Stimulated activated memory B cell treated with anti-CD40 and anti-IgM and Interleukin-4, amounts not matched to agents 10 μg/mL and 1 μg/mL and 100 μg/mL, for 72 hours (primary cell): ENCODE measurements around the gene GNGT2.

Experiments
- ATAC-seq: fragments of 150-1000 bp; cut with Tn5 transposase; 2 replicates; pipeline ENCODE4 v1.10.0; 2021
- H3K27ac Mint-ChIP-seq: one replicate; pipeline ENCODE4 v1.8.0; 2022; ENCODE audit warnings: mild to moderate bottlenecking, mixed read lengths
- H3K27me3 Mint-ChIP-seq: one replicate; pipeline ENCODE4 v1.8.0; 2022; ENCODE audit warnings: mixed read lengths
- H3K36me3 Mint-ChIP-seq: one replicate; pipeline ENCODE4 v1.8.0; 2022; ENCODE audit warnings: mixed read lengths
- H3K4me1 Mint-ChIP-seq: one replicate; pipeline ENCODE4 v1.8.0; 2022; ENCODE audit warnings: mixed read lengths
- H3K4me3 Mint-ChIP-seq: one replicate; pipeline ENCODE4 v1.8.0; 2022; ENCODE audit warnings: mild to moderate bottlenecking, moderate library complexity, mixed read lengths
- H3K9me3 Mint-ChIP-seq: one replicate; pipeline ENCODE4 v1.8.0; 2022; ENCODE audit warnings: mixed read lengths

Gene GNGT2

DNA sequence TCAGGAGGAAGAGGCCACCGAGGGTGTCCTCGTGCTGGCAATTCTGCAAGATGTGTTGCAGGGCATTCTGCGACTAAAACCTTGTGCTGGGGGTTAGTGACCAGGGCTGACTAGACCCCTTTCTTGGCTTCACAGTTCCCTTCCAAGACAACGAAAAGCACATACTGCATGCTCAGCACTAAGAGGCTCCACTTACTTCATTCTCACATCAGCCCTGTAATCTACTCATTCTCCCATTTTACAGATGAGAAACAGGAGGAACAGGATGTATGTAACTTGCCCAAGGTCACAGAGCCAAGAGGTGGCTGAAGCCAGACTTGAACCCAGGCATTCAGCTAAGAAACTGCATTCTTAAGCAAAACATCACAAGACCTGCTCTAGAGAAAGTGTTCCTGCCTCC, 25.5 kb upstream of the GNGT2 start:
- Mint-ChIP-seq H3K4me1 (peaks cover 9% of the 10 kb centered on the region), H3K27me3 (peaks cover 9% of the 10 kb centered on the region), H3K4me3 (no peak overlapping the region), H3K27ac (no peak overlapping the region), H3K36me3 (no peaks in the 10 kb centered on the region), H3K9me3 (no peaks in the 10 kb centered on the region)
- ATAC-seq: no peak

DNA sequence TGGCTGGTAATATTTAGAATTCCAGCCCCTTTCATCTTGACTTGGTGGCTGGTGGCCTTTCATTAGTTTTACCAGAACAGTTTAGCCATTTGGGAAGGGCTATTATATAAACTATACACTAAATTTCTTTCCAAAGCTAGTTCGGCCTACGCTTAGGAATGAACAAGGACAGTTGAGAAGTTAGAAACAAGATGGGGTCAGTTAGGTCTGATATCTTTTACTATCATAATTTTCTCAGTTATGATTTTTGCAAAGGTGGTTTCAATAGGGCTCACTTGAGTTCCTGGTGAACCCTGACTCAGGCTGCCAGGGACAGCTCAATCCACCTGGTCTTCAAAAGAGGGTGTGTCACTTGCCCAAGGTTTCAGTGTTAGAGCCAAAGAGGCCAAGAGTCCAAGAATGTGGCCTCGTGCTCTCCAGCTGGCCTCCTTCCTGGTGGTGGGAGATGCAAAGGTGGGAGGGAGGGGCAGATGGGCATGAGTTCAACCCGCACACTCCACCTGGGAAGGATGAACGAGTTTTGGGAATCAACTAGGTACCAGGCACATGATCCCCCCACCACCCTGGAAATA, 24.2 kb upstream of the GNGT2 start:
- Mint-ChIP-seq H3K27me3 (peaks cover 13% of the 10 kb centered on the region), H3K4me1 (peaks cover 18% of the 10 kb centered on the region), H3K9me3 (no peaks in the 10 kb centered on the region), H3K27ac (no peak overlapping the region), H3K4me3 (no peak overlapping the region), H3K36me3 (no peaks in the 10 kb centered on the region)
- no peak for ATAC-seq

DNA sequence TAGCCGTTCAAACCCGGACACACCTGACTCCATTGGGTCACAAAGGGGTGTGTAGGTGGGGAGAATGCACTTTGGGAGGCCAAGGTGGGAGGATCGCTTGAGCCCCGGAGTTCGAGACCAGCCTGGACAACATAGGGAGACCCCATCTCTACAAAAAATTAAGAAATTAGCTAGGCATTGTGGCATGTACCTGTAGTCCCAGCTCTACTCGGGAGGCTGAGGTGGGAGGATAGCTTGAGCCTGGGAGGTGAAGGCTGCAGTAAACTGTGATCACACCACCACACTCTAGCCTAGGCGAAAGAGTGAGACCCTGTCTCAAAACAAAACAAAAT, 21.2 kb upstream of the GNGT2 start:
- H3K4me3 Mint-ChIP-seq: peak overlapping the region; percentile 84
- H3K9me3 Mint-ChIP-seq: no peaks in the 10 kb centered on the region
- no peak overlapping the region for H3K27ac Mint-ChIP-seq
- H3K4me1 Mint-ChIP-seq: peaks cover 30% of the 10 kb centered on the region
- H3K36me3 Mint-ChIP-seq: no peaks in the 10 kb centered on the region
- ATAC-seq: no peak
- H3K27me3 Mint-ChIP-seq: peaks cover 19% of the 10 kb centered on the region

DNA sequence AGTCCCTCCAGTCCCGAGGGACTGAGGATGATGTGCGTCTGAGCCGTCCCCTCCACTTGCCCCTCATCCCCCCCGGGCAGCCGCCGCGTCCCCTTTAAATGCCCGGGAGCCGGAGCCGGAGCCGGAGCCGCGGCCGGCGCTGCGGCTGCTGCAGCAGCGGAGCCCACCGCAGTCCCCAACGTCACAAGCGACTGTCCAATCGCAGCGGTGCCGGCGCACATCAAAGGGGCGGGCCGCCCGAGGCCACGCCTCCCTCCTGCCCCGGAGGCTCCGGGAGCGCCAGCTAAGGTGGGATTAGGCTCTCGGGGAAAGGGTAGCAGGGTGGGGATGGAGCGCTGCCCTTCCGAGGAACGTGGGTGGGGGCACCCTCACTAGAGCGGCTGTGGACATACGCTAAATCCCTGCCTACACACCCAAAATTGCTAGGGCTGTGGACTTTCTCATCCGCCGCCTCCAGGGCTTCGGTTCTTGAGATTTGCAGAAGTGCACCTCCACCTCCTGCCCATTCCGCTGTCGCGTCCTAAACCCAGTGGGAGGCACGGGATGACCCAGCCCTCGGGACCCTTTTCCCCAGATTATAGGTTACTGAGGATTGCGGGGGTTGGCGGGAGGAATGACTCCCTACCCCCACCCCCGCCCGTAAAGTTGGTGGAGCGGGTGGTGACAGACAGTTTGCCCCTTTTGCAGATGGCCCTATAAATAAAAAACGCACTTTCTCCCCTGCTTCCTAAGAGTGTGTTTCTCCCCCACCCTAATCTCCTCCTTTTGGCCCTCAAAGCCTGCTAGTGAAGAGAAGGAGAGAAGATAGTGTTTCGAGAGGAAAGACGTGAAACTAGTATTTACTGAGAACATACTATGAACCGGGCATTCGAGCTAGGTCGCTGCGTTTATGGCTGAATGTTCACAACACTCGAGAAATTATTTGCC, 20.5 kb upstream of the GNGT2 start, which contains the start of gene PHOSPHO1:
TSS of gene PHOSPHO1 (minus strand) at position 152 of the 927 bp plus-strand sequence. CDS start 4,096 bp downstream, outside the sequence.
- ATAC-seq: peak; percentile 95
- H3K27me3 Mint-ChIP-seq: peaks cover 19% of the 10 kb centered on the region
- peak within 1 kb of the TSS; percentile 22 for H3K27ac Mint-ChIP-seq
- H3K4me1 Mint-ChIP-seq: peaks cover 32% of the 10 kb centered on the region
- no peaks in the 10 kb centered on the region for H3K9me3 Mint-ChIP-seq
- peak within 1 kb of the TSS; percentile 84 for H3K4me3 Mint-ChIP-seq
- H3K36me3 Mint-ChIP-seq: no peaks in the 10 kb centered on the region

DNA sequence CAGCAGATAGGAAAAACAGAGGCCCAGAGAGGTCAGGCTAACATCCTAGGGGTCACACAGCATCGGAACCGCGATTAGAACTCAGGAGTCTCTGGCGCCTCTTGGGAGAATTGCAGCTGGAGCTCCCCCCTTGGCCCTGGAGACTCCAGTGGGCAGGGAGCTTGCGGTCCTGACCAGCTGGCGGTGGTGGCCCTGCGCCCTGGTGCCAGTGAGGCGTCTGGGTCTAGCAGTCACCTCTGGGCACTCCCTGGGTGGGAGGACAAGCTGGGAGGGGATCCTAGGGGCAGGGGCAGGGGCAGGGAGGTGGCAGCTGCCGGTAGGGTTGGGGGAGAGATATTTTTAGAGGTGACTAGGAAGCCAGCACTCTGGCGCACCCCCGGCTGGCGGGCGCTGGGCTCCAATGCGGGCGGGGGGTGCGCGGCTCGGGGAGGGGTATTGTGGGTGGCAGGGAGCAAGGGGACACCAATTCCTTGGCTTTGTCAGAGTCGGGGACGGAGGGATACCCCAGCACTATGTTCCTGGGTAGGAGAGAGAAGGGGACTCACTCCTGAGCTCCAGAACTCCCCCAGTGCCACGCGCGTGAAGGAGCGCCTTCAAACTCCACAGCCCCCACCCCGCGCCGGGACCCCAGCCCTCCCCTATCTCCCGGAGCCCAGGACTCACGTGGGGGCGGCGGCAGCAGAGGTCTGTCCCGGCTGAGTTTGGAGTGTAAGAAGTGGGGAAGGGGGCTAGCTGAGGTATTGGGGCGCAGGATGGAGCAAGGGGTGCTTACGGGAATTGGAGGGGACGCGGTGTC, 19.6 kb upstream of the GNGT2 start:
- H3K9me3 Mint-ChIP-seq: no peaks in the 10 kb centered on the region
- peak; percentile 6 for ATAC-seq
- H3K36me3 Mint-ChIP-seq: no peaks in the 10 kb centered on the region
- H3K4me1 Mint-ChIP-seq: peaks cover 38% of the 10 kb centered on the region
- H3K4me3 Mint-ChIP-seq: peak overlapping the region; percentile 84
- peak overlapping the region; percentile 22 for H3K27ac Mint-ChIP-seq
- H3K27me3 Mint-ChIP-seq: peaks cover 19% of the 10 kb centered on the region

DNA sequence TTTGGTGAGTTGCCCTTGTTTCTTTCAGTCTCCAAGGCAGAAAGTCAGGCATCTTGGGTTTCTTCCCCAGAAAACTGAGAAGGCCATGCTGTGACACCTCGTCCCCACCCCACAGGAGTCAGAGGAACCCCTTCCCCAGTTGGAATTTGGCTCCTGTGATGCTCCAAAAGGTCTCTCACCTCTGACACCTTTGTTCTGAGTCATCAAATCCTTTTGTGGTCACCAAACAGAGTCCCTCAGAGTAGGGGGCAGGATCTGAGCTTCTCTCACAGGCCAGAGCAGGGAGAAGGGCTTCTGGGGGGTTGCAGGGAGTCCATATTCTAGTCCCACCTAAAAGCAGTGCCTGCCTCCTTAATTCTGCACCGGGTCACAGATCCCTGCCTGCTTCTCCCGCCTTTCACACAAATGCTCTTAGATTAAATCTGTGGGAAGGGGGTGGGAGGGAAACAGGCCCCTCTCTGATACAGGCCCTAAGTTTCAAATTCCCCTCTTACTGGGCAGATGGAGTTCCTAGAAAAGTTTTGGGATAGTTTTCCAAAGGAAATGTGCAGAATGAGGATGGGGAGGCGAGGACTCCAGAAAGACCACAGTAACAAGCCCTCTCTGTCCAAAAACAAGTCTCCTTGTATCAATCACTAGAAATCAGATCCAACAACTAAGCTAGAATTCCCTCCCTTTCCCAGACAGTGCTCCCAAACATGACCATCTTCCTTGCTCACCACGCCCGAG, 18.9 kb upstream of the GNGT2 start:
- no peaks in the 10 kb centered on the region for H3K36me3 Mint-ChIP-seq
- H3K4me3 Mint-ChIP-seq: peak overlapping the region; percentile 84
- no peak overlapping the region for H3K27ac Mint-ChIP-seq
- H3K4me1 Mint-ChIP-seq: peaks cover 46% of the 10 kb centered on the region
- no peak for ATAC-seq
- no peaks in the 10 kb centered on the region for H3K9me3 Mint-ChIP-seq
- H3K27me3 Mint-ChIP-seq: peaks cover 19% of the 10 kb centered on the region

DNA sequence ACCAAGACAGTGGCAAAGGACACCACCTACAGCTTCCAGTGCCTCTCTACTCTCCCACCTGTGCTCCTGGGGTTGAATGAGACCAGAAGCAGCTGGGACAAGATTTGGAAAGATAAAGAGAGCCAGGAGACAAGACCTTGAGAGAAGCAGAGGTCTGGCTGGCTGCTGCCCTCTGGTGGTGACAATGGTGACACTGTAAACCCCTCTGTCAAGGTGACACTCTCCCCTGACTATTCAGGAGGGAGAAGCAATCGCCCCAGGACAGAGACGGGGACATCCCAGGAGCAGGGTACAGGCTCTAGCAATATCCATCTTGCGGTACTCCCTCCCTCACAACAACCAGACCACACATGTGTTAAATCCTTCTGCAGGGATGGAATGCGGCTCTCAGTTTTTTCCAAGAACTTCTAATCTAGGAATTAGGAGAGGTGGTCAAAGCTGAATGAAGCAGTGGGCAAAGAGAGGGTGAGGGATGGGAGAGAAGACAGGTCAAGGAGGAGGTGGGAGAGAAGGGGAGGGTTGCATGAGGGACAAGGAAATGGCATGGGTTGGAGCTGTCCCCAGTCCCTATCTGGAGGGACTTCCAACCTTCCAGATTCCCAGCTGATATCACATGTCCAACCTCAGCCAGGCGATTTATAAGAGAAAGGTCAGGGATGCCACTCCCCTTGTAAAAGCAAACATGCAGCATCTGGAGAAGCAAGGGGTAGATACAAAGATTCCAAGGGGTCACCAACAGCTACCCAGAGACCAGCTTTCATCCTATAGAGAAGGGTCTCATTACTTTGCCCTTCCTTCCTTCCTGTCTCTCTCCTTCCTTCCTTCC, 17.3 kb upstream of the GNGT2 start:
- peaks cover 10% of the 10 kb centered on the region for H3K27me3 Mint-ChIP-seq
- no peak overlapping the region for H3K27ac Mint-ChIP-seq
- H3K4me1 Mint-ChIP-seq: peaks cover 62% of the 10 kb centered on the region
- no peaks in the 10 kb centered on the region for H3K9me3 Mint-ChIP-seq
- H3K4me3 Mint-ChIP-seq: no peak overlapping the region
- ATAC-seq: peak; percentile 68
- peaks cover 9% of the 10 kb centered on the region for H3K36me3 Mint-ChIP-seq

DNA sequence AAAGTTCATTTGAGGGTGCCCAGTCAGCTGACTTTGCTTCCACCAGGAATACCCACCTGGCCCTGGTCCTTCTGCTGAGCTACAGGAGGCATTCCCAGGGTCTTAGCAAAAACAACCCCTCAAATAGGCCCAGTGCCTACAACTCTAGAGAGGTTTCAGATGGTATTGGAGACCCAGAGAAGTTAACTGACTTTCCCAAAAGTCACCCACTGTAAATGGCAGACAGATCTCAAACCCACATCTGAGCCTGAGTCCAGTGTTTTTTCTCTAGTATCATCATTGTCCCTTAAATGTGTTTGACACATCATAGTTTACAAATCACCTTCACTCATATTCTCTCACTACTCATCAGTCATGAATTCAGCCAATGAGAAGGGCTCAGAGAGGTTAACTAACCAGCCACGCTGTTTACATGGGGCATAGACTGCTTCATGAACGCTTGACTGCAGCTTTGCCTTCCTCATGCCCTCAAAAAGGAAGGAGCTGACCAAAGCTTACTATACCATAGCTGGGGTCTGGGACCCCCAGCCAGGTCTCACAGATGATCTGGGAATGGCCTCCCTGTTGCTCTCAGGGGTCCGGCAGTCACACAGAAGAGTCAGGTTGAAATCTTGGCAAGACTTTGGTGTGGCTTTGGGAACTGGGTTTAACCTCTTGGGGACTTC, 16.5 kb upstream of the GNGT2 start:
- Mint-ChIP-seq H3K4me1 (peaks cover 62% of the 10 kb centered on the region), H3K9me3 (no peaks in the 10 kb centered on the region), H3K36me3 (peaks cover 16% of the 10 kb centered on the region), H3K4me3 (no peak overlapping the region), H3K27me3 (peaks cover 10% of the 10 kb centered on the region), H3K27ac (no peak overlapping the region)
- no peak for ATAC-seq

DNA sequence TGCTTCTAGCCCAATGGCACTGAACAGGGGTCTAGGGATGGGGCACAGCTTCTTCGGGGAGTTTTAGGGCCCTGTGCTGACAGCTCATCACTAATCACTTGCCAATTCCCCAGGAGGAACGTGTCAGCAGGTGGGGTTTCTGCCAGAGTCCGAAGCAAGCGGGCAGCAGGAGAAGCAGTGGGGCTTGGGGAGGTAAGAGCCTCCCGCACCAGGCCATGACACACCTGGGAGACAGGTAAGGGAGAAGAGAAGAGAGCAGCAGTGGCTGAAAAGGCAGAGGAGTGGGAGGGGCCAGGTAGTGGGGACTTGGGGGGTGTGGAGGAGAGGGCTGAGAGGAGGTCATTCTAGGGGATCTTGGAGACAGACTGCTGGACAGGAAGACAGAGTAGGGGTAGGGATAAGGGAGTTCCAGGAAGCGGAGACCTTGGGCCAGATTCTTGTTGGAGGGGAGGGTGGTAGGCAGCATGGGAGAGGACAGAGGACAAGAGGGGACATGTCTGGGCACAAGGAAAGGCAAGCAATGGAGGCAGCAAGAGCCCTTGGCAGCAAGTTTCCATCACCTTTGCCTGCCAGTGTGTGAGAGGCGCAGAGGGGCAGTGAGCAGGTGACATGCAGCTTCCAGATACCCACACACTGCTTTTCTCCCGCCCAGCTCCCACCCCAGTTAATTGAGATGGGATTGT, 15.3 kb upstream of the GNGT2 start:
- Mint-ChIP-seq H3K36me3 (peaks cover 17% of the 10 kb centered on the region), H3K27ac (no peak overlapping the region), H3K9me3 (no peaks in the 10 kb centered on the region), H3K27me3 (peaks cover 10% of the 10 kb centered on the region), H3K4me1 (peaks cover 52% of the 10 kb centered on the region), H3K4me3 (no peak overlapping the region)
- no peak for ATAC-seq

DNA sequence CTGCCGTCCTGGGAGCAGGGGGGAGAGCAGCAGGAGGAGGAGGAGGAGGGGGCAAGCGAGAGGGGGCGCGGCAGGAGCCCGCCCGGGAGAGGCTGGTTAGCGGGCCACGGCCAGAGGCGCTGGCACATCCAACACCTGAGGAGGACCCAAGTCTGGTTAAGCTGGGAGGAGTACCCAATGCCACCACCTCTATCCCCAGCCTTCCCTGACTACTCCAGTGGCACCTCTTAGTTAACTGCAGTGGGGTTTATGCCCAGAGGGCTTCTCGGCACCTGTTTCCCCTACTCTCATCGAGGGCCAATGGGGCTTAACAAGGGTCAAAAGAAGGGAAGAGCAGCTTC, 14.6 kb upstream of the GNGT2 start:
- Mint-ChIP-seq H3K36me3 (peaks cover 22% of the 10 kb centered on the region), H3K4me1 (peaks cover 53% of the 10 kb centered on the region), H3K4me3 (peak overlapping the region; percentile 66), H3K9me3 (no peaks in the 10 kb centered on the region), H3K27me3 (peaks cover 9% of the 10 kb centered on the region), H3K27ac (no peak overlapping the region)
- no peak for ATAC-seq

DNA sequence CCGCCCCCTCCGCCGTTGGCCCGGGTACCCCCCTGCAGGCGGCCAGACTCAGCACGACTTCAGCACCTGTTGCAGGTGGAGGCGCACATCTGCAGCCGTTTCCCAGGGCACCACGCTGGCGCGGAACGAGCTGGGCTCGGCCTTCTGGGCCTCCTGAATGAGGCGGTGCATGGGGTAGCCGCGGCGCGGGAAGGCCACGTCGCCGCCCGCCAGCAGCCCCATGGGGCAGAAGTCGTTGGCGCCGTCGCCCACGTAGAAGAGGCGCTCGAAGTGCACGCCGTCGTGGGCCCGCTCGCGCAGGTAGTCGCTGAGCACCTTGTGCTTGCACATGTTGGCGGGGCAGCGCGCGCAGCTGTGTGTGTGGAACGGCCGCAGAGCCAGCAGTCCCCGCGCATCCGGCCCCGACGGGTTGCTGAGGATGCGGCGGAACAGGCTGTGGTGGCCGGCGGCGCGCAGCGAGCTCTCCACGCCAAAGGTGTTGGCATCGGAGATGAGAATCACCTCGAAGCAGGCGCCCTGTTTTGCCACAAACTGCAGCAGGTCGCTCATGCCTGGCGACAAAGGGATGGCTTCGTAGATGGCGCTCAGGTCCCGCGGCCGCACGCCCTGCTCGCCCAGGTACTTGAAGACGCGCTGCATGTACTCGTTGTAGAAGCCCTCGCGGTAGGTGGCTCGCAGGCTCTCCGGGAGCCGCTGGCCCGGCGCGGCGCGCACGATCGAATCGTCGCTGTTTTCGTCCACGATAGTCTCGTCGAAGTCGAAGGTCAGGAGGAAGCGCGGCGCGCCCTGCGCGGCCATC, 14.0 kb upstream of the GNGT2 start:
- peaks cover 22% of the 10 kb centered on the region for H3K36me3 Mint-ChIP-seq
- peak overlapping the region; percentile 66 for H3K4me3 Mint-ChIP-seq
- ATAC-seq: peak; percentile 44
- H3K27ac Mint-ChIP-seq: no peak overlapping the region
- H3K4me1 Mint-ChIP-seq: peaks cover 53% of the 10 kb centered on the region
- H3K9me3 Mint-ChIP-seq: no peaks in the 10 kb centered on the region
- peaks cover 4% of the 10 kb centered on the region for H3K27me3 Mint-ChIP-seq

DNA sequence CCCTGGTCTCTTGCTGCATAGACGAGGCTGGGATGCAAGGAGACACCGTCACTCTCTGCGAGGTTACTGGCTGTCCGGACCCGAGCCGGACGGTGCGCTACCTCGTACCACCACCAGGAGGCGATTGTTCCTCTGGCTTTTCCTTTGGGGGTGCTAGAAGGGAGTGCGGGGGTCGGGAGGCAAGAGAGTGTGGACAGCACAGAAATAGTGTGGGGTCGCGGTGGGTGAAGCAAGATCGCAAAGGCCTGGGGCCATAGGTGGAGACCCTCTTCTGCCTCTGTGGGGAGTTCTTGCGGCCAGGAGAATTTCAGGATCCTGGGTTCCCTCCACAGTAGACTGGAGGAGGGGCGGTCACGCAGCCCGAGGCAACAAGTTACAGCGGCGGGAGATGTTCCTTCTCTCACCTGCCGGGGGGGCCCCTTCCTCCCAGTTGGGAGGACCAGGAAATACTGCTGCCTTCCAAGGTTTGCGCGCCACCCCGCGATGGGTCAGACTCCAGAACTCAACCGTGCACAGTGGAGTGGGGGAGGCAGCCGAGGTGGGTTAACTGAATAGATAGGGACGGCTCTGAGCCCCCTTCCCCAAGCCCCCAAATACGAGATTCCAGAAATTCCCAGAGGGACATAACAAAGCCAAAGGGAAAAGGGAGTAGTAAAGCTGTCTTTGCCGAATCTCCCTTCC, 13.3 kb upstream of the GNGT2 start:
- Mint-ChIP-seq H3K27ac (no peak overlapping the region), H3K27me3 (no peaks in the 10 kb centered on the region), H3K4me3 (peak overlapping the region; percentile 66), H3K4me1 (peaks cover 60% of the 10 kb centered on the region), H3K9me3 (no peaks in the 10 kb centered on the region), H3K36me3 (peaks cover 22% of the 10 kb centered on the region)
- no peak for ATAC-seq
